ENCODE results near the gene ZFP36L1.

Gene ZFP36L1

GRCh38 chr14:68738559-68738958 lies 54.3 kb downstream of the ZFP36L1 start:
- Histone ChIP-seq H3K27ac (ENCODE audit: low read depth, low read length) (no peak overlapping the region), H3K4me1 (ENCODE audit: control insufficient read depth in 1 of 2, insufficient read depth in 2 of 2, low read length in 2 of 2) (peaks cover 8 to 9% of the 10 kb centered on the region in 2 experiments), H4K8ac (ENCODE audit: low read depth, low read length) (no peak overlapping the region), H3K4ac (ENCODE audit: low read depth, low read length) (no peak overlapping the region), H3K14ac (ENCODE audit: low read length) (no peak overlapping the region), H4K12ac (ENCODE audit: low read depth, low read length) (no peak overlapping the region), H4K91ac (ENCODE audit: low read depth, low read length) (no peak overlapping the region), H2BK120ac (ENCODE audit: insufficient read depth, low read length, poor library complexity) (no peak overlapping the region), H3K9me3 (ENCODE audit: insufficient read depth, low read depth, low read length) (no peaks in the 10 kb centered on the region), H3K79me2 (ENCODE audit: control insufficient read depth, insufficient read depth, low read length, poor library complexity) (no peaks in the 10 kb centered on the region), H3K4me2 (ENCODE audit: low read length) (no peak overlapping the region), H2BK12ac (ENCODE audit: low read length) (no peak overlapping the region), H3K36me3 (ENCODE audit: control insufficient read depth in 1 of 2, insufficient read depth in 2 of 2, low read length in 2 of 2) (no peaks in the 10 kb centered on the region), H3K27me3 (ENCODE audit: insufficient read depth, low read length) (no peaks in the 10 kb centered on the region), H3K79me1 (ENCODE audit: low read length) (peaks cover 9% of the 10 kb centered on the region), H2AFZ (ENCODE audit: insufficient read depth, low read length, poor library complexity) (no peak overlapping the region), H3K23ac (ENCODE audit: low read length) (no peak overlapping the region), H3K9ac (ENCODE audit: low read length) (no peak overlapping the region), H3K4me3 (ENCODE audit: low read depth, low read length) (no peak overlapping the region), H2AK5ac (ENCODE audit: low read length) (no peak overlapping the region), H3K18ac (ENCODE audit: low read length) (no peak overlapping the region), H2BK5ac (ENCODE audit: low read depth, low read length, poor library complexity) (no peak overlapping the region)
- DNase-seq: no peak
- WGBS (ENCODE audit: extremely low coverage, insufficient coverage, insufficient read length): no CpG with 5 or more reads among the region's 4 CpGs
